Fibroblast of villous mesenchyme (primary cell): ENCODE measurements around the gene AATF. TPM values are rescaled to one million over a fixed set of nuclear protein-coding genes. Genes with fewer than 3 reads are reported as not detected.
"Not testable (repeated sequence)": the region's sequence is repeated elsewhere in the genome, so short reads cannot be mapped to it uniquely, and the experiment has no call there.

Source experiments
- DNase-seq: peaks from one replicate; pipeline ENCODE4 v3.0.0-alpha.2; 2010; ENCODE audit warnings: low read depth
- H3K4me3 ChIP-seq: 2 replicates; pipeline ENCODE4 v1.5.1; 2011; ENCODE audit warnings: low read depth, mild to moderate bottlenecking, low read length
- total RNA-seq: library from RNA; depleted of rRNA; stranded (reverse); fragments of >200 nt; gene quantifications from 2 replicates; pipeline ENCODE4 v1.2.3, GENCODE V29; 2012
- TF ChIP-seq, protein P1 (sequence below): IDR thresholded peaks from 2 replicates; pipeline ENCODE4 v1.5.1; 2012; ENCODE audit warnings: low read depth, mild to moderate bottlenecking, low read length; ENCODE audit not compliant: insufficient read depth

Gene AATF
- total RNA-seq, 1 donor = 24.2 TPM

DNA sequence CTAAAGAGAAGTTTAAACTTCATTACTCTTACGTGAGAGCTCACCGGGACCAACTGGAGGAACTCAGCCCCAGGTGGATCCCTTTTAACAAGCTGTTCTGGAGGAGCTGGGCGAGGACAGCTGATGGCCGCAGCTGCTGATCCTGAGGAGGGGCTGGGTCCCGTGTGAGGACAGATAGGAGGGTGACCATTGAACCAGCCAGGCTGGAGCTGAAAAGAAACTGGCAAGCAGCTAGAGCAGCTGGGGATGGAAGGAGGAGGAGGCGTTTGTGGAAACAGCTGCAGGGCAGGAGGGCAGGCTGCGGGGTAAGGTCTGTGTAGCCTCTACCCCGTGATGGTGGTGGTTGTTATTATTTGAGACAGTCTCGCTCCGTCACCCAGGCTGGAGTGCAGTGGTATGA is 119.5 kb downstream of the AATF start:
- peak; percentile 72 for DNase-seq

DNA sequence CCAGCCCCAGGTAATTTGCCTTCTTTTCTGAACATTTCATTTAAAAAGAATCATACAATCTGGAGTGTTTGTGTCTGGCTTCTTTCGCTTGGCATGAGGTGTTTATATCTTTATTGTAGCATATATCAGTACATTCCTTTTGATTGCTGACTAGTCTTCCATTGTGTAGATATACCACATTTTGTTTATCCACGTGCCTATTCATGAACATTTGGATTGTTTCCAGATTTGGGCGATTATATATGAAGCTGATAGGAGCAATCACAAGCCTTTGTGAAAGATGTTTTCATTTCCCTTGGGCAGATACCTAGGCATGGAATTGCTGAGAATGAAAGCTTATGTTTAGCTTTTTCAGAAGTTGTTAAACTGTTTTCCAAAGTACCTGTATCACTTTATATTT is 120.3 kb downstream of the AATF start:
- DNase-seq = no peak
- no peak overlapping the region for H3K4me3 ChIP-seq
- TF ChIP-seq, protein P1, sequence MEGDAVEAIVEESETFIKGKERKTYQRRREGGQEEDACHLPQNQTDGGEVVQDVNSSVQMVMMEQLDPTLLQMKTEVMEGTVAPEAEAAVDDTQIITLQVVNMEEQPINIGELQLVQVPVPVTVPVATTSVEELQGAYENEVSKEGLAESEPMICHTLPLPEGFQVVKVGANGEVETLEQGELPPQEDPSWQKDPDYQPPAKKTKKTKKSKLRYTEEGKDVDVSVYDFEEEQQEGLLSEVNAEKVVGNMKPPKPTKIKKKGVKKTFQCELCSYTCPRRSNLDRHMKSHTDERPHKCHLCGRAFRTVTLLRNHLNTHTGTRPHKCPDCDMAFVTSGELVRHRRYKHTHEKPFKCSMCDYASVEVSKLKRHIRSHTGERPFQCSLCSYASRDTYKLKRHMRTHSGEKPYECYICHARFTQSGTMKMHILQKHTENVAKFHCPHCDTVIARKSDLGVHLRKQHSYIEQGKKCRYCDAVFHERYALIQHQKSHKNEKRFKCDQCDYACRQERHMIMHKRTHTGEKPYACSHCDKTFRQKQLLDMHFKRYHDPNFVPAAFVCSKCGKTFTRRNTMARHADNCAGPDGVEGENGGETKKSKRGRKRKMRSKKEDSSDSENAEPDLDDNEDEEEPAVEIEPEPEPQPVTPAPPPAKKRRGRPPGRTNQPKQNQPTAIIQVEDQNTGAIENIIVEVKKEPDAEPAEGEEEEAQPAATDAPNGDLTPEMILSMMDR = no peak

More for the DNA sequence above, 119.5 kb downstream of the AATF start:
- peak overlapping the region; percentile 27 for H3K4me3 ChIP-seq
- TF ChIP-seq, protein P1 = no peak

DNA sequence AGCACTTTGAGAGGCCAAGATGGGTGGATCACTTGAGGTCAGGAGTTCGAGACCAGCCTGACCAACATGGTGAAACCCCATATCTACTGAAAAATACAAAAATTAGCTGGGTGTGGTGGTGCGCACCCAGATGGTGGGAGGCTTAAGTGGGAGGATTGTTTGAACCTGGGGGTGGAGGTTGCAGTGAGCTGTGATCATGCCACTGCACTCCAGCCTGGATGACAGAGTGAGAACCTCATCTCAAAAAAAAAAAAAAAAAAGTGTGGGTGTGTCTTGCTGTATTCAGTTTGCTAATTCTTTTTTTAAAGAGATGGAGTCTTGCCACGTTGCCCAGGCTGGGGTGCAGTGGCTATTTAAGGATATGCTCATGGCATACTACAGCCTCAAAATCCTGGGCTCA is 124.7 kb downstream of the AATF start:
- DNase-seq, H3K4me3 ChIP-seq: not testable (repeated sequence)

DNA sequence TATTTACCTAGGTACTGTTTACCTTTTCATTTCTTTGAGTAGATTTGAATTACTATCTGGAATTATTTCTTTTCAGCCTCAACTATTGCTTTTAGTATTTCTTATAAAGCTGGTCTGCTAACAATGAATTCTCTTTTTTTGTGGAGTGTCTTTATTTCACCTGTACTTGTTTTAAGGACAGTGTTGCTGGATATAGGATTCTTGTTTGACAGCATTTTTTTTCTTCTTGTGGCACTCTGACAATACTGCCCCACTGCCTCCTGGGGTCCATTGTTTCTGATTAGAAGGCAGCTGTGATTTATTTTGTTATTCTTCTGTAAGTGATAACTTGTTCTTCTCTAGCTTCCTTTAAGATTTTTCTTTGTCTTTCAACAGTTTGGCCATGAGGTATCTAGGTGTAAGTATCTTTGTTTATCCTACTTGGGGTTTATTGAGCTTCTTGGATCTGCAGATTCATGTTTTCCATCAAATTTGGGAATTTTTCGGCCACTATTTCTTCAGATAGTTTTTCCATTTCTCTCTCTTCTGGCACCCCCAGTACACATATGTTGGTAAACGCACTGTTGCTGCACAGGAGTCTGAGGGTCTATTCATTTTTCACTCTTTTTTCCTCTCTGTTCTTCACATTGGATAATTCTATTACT is 130.4 kb downstream of the AATF start:
- TF ChIP-seq, protein P1 = no peak
- H3K4me3 ChIP-seq = no peak overlapping the region
- no peak for DNase-seq

DNA sequence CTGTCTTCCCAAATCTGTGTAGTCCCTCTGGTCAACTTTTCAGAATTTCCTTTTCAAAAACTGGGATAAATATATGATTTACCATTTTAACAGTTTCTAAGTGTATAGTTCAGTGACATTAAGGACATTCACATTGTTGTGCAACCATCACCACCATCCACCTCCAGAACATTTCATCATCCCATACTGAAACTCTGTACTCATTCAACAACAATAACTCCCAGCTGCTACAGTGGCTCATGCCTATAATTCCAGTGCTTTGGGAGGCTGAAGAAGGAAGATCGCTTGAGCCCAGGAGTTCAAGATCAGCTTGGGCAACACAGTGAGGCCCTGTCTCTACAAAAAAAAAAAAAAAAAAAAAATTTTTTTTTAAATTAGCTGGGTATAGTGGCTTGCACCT is 131.0 kb downstream of the AATF start:
- no peak overlapping the region for H3K4me3 ChIP-seq
- peak; percentile 78 for DNase-seq
- TF ChIP-seq, protein P1 = no peak

DNA sequence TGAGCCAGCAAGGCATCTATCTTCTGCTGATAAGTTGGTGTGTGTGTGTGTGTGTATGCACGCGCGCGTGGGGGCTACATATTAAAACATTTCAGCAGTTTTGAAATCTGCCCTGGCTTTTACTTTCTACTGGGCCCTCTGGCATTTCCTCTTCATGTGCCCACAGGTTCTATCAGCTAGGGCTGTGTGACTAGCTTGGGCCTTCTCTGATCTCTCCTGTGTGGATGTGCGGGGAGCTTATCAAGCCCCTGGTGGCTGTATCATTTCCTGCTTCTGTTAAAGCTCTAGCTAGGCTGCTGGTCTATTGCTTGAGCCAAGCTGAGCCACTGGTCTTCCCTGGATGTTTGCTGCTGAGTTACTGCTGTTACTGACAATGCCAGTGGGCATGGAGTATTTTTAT is 132.5 kb downstream of the AATF start:
- TF ChIP-seq, protein P1 = peak; percentile 16
- H3K4me3 ChIP-seq = no peak overlapping the region
- DNase-seq = no peak

DNA sequence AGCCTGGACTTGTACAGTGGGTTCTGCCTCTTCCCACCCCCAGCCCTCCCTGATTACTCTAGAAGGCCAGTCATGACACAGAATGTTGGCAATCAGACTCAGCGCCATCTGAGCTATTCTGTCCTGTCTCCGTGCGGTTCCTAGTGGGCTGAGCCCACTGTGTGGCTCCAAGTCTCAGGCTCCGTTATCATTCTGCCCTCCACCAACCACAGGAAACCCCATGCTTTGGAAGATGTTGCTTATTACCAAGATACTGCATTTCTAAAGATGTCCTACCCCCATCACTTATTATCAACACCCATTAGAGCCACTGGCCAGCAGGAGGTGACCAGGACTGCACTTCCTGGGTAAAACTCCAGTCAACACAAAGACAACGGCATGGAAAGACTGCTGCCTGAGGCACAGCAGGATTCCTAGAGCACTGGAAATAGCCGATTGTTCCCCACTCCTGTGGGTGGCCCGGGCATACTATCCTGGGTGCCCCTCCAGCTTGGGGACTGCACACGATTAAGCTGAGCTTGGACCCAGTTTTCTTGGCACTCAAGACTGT is 133.6 kb downstream of the AATF start:
- TF ChIP-seq, protein P1 = no peak
- H3K4me3 ChIP-seq = no peak overlapping the region
- DNase-seq = no peak
